Thyroid gland (tissue), 4 donors: ENCODE data around the gene GRAMD2B.

Experiments
- CTCF ChIP-seq, 6 experiments: fragments of 200-600 bp in 3 of 6; fragments of 450-650 bp in 3 of 6; sonication (generic) in 3 of 6; IDR thresholded peaks; one replicate each; pipeline ENCODE4 v1.5.1; 2016 to 2019; ENCODE audit warnings: antibody characterized with exemption in 6 of 6, mild to moderate bottlenecking in 2 of 6, inconsistent platforms in 1 of 6, moderate library complexity in 1 of 6
- POLR2A ChIP-seq, 2 donors: fragments of 450-650 bp; IDR thresholded peaks; one replicate each; pipeline ENCODE4 v1.6.1; 2017; ENCODE audit warnings: antibody characterized with exemption in 2 of 2, mild to moderate bottlenecking in 2 of 2, moderate library complexity in 1 of 2

- TF ChIP-seq CTCF (IDR thresholded peaks at IDR 0.05) (no peak), POLR2A (IDR thresholded peaks at IDR 0.05) (no peak)
Measured at GRCh38 chr5:126480824-126481223, 57.6 kb downstream of the GRAMD2B start.
